HG03520 (cell line): ENCODE results near the gene HNMT.
"Not testable (repeated sequence)": the region's sequence is repeated elsewhere in the genome, so short reads cannot be mapped to it uniquely, and the experiment has no call there.

Experiments
- ATAC-seq: cut with Tn5 transposase; IDR thresholded peaks from one replicate; pipeline ENCODE4 v1.9.1; 2021; ENCODE audit warnings: mild to moderate bottlenecking, moderate library complexity; ENCODE audit not compliant: unreplicated experiment

Gene HNMT

DNA sequence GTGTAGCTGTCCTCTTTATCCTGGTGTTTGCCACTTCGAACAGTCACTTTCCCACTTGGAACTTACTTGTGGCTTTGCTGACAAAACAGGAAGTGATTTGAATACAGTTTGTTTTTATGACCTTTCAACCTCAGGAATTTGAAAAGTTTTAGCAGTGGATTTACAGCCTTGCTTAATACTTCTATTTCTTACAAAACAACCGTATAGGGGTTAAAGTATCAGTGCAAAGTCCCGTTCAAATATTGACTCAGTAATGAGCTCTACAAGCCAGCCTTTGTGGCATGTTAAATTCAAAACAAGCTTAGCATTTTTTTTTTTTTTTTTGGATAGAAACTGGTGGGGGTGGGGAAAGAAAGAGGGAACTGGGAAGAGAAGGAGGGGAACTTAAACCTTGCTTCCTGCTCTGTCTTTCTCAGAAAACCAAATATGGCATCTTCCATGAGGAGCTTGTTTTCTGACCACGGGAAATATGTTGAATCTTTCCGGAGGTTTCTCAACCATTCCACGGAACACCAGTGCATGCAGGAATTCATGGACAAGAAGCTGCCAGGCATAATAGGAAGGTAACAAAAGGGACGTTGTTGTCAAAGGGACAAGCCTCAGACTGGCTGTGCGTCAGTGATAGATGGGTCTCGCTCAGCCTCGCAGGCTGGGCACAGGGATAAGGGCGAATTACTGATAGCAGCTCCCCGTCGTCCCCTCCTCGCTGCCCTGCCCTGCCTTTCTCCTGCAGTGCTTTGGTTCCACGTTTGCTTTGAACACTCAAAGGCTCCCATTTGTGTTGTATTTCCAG lies at the start of gene HNMT:
TSS of gene HNMT (plus strand) at position 408 of the 793 bp plus-strand sequence. CDS start at position 427, 19 bp downstream.
- ATAC-seq: no peak

DNA sequence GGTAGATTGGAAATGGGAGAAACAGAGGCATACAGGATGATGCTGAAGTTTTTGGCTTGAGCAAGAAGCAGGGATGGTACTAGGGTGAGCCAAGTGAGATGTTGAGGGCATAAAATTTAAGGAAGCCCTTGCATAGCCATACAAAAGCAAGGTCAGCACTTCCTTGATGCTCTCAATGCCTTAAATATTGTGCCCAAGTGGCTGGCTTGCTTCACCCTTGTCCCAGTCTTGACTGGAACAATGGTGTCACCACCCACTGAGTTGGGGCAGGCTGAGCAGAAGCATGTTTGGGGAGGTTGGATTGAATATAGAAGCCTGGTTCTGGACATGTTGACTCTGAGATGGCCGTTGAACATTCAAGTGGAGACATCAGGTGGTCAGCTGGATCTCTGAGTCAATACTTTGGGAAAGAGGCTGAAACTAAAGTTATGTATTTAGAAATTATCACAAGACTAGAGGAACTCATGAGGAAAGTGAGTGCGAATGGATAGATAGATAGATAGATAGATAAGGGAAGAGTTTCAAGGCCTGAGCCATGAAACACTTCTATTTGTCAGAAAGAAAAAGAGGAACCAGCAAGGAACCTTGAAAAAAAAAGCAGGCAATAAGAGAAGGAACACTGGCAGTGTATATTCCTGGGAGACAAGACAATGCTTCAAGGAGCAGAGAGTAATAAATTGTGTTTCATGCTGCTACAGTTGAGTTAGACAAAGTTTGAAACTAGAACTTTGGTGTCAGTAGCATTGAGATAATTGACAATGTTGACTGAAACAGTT lies 43.0 kb upstream of the HNMT start:
- ATAC-seq: no peak

DNA sequence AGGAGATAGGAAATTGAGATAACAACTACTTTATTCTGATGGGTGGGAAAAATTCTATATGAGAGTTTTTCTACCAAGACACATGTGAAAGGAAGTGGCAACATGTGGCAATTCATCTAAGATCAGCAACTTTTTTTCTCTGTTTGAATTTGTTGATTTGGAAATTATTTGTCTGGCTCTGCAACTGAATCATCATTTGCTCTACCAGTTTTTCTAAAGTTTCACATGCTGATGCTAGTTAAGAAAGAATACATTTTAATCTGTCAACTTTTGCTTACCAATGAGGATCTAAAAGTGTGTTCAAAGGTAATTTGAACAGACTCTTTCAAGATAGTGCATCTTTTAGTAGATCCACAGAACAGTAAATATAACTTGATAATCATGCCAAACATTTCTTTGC lies 42.1 kb upstream of the HNMT start:
- ATAC-seq: not testable (repeated sequence)

DNA sequence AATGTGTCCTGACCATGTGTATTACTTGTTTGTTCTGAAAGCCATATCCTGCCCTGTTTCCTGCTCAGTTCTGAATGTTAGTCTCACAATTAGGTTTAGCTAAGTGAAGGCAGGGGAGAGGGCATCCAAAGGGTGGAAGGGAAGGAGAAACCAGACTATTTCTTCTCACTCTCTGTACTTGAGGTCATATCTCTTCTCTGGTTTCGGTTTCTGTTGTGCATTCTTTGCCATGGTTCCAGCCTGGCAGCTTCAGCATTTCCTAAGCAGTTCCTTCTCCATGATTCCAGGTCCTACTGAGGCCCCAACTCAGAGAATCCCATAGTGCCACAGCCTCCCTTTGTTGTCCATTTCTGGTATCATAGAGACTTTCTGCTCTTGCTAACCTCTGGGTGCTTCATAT lies 40.3 kb upstream of the HNMT start:
- ATAC-seq: no peak

DNA sequence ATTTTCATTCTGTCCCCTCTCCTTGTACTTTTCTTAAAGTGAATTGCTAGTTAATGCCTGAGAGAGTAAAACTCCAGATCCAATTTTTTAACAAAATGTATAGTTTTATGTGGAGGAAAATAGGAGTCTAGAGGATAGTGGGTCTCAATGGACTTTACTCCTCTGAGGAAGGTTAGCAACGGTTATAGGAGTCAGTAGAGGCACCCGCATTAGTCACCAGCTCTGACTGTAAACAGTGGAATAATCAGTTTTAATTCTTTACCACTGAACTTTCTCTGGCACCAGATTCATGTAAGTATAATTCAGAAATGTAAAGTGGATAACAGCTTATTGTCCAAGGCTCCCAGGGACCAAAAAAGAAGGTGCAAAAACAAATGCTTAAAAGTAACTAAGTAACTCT lies 38.7 kb upstream of the HNMT start:
- ATAC-seq: no peak

DNA sequence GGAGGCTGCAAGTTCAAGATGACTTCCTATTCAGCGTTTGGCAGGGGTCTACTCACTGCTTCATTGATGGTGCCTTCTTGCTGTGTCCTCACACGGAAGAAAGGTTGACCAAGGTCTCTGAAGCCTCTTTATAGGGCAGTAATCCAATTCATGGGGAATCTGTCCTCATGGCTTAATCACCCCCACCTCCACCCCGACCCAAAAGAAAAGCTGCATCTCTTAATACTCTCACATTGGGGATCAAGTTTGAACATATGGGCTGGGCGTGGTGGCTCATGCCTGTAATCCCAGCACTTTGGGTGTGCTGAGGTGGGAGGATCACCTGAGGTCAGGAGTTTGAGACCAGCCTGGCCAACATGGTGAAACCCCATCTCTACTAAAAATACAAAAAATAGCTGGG lies 36.4 kb upstream of the HNMT start:
- no peak for ATAC-seq

DNA sequence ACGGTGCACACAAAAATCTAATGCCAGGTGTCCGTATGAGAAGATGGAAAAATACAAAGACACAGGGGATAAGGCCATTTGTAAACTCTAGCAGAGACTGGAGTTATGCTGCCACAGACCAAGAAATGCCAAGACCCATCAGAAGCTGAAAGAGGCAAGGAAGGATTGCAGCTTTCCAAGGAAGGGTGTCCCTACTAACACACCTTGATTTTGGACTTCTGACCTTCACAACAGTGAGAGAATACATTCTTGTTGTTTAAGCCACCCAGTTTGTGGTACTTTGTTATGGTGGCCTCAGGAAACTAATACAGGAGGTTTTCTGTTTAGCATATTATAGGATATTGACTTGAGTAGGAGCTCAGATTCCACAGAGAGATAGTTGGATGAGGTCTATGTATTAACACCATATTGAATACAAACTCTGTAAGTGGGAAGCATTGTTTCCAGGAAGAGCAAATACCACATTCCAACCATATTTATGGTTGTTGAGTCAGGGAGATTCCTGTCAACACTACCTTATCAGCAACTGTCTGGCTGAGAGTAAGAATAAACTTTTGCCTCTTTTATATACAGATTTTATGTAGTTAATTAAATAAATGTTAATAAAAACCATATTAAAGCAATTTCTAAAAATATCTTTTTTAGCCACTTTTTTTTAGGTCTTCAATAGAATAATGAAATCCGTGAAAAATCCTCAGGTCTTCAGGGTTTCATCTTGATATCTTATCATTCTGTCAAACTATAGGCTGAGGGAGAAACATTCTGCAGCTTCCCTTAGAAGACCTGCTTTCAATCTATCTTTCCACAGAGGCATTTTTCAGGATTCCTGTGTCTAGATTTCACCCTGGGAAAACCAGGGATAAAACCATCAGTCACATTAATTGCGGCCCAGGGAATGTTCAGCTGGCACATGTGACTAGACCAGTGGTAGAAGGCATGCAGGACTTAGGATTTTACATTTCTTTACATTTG lies 35.4 kb upstream of the HNMT start:
- ATAC-seq: no peak

DNA sequence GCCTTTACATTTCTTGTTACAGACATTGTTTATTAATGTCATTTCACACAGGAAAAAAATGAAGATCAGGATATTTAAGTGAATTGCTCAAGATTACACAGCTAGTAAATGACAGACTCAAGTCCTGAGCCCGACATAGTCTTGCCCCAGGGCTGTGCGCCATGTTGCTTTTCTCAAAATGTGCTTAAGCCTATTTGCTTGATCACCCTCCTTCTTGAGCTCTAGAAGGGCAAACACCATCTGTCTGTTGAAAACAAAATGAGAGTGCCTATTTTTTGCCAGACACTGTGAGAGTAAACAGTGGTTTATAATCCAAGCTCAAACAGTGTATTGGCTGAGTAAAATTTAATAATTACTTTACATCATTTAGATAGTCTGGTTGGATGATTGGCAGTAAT lies 34.8 kb upstream of the HNMT start:
- no peak for ATAC-seq

DNA sequence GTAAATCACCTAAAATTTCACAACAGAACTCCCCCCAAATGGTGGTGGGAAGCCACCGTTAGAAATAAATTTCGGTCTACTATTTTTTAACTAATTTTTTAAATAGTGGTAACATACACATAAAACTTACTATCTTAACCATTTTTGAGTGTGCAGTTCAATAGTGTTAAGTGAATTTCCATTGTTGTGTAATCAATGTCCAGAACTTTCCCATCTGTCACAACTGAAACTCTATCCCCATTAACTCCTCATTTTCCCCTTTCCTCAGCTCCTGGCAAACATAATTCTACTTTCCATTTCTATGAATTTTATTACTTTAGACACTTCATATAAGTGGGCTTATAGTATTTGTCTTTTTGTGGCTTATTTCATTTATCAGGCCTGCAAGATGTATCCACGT lies 34.1 kb upstream of the HNMT start:
- ATAC-seq: no peak

DNA sequence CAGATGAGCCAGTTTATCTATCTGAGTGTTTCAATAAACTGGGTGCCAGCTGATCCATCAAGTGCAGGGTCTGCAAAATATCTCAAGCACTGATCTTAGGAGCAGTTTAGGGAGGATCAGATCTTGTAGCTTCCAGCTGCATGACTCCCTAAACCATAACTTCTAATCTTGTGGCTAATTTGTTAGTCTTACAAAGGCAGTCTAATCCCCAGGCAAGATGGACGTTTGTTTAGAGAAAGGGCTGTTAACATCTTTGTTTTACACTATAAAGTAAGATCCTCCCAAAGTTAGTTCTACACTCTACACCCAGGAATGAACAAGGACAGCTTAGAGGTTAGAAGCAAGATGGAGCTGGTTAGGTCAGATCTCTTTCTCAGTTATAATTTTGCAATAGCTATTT lies 28.7 kb upstream of the HNMT start:
- no peak for ATAC-seq

DNA sequence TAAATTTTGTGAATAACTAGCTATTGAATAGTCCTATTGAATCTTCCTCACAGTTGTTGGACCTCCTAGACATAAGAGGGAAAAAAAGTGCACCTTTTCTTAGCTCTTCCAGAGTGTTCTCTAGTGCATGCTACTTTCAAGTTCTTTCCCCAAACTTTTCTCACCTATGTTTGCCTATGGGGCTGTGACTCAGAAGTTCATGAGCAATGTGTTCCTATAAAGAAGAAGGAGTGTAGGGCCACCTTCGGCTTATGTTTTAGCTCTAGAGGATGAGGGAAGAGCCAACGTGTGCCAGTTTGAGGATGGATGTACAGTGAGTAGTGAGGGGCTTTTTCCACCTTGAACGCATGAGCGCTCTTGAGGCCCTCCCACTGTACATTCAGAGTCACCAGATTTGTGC lies 27.0 kb upstream of the HNMT start:
- ATAC-seq: no peak

DNA sequence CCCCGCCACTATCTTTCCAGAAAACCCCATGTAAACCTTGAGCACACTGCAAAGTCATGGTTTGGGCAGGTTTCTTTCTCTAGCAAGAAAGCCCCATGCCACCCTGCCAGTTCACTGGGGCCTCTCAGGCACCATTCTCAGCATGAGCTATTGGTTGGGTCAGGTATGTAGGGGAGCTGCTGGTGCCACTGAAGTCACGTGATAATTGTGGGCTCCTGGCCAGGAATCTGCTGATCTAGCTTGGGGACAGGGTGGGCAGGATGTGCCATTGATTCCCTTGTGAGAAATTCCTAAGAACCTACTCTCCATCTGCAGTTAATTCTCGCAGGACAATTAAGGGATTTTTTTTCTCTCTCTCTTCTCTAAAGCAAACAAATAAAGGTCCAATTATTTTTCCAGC lies 26.5 kb upstream of the HNMT start:
- ATAC-seq: no peak

DNA sequence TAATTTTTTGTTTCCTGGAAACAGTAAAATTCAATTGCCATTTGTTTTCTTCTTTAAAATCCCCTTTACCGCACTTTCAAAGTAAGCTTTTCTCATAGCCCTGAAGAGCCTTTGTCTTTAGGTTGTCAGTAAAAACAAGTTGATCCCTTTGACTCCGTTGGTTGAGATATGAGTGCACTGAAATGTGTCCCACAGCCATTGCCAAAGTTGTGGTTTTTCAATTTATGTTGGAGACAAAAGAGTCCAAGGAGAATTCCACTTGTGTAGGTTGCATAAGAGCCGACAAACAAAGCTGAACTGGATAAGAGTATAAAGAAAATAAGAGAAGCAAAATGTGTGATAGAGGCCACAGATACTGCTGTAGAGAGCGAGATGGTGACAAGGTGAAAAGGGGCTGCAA lies 26.1 kb upstream of the HNMT start:
- ATAC-seq: no peak

DNA sequence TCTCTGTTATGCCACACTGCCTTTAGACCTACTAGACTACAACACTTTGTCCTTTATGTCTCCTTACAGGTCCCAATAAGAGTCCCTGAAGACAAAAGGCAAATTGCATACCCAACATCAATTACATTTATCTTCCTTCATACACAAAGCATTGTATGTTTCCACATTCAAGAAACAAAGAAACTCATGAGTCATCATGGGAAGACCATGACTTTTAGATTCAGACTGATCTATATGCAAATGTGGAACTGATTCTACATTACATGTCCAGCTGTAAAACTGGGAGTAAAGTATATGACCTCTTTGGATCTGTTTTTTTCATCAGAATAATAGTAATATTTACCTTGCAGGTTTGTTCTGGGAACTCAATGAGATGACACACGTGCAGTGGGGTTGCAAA lies 25.2 kb upstream of the HNMT start:
- ATAC-seq: no peak

DNA sequence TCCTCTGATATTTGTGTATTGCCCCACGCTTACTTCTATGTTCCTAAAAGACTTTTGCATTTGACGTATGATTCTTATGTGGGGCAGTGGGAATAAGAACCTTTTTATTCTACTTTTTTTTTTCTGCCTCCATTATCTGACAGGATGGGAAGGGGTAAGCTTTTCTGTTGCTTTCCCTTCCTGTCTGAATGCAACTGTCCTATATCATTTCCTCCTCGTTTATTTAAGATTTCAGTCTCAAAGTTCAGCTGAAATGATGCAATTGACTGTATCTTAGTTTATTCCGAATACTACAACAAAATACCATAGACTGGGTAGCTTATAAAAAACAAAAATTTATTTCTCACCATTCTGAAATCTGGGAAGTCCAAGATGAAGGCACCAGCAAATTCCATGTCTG lies 24.1 kb upstream of the HNMT start:
- ATAC-seq: no peak

DNA sequence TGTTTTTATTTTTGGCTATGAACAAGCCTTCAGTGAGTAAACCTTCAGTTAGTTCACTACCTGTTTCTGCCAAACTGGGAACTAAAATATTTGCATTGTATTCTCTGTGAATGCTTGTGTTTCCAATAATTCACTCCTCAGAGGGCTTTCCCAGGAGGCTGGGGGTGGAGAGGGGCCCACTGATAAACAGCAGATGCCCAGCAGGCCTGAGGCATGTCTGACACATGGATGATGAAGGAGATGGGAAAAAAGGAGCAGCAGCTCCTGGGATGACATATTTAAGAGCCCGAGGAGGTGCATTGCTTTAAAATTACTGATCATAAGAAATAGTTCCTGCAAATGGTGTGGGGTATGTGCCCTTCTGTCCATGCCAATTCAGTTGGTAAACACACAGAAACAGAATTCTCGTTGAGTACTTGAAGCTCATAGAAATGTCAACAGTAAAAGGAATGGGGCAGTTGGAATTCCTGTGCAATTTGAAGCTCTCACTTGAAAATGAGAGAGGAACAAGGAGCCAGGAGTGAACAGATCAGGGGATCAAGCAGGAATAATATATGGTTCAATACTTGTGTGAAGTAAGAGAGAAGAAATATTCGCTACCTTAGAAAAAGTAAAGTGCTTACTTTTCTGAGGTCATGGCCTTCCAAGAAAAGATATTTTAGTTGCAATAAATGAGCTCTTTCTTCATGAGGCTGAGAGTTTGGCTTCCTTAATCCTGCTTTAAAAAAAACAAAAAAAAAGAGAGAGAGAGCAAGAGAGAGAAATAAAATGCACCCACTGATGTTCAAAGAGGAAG lies 22.0 kb upstream of the HNMT start:
- no peak for ATAC-seq

DNA sequence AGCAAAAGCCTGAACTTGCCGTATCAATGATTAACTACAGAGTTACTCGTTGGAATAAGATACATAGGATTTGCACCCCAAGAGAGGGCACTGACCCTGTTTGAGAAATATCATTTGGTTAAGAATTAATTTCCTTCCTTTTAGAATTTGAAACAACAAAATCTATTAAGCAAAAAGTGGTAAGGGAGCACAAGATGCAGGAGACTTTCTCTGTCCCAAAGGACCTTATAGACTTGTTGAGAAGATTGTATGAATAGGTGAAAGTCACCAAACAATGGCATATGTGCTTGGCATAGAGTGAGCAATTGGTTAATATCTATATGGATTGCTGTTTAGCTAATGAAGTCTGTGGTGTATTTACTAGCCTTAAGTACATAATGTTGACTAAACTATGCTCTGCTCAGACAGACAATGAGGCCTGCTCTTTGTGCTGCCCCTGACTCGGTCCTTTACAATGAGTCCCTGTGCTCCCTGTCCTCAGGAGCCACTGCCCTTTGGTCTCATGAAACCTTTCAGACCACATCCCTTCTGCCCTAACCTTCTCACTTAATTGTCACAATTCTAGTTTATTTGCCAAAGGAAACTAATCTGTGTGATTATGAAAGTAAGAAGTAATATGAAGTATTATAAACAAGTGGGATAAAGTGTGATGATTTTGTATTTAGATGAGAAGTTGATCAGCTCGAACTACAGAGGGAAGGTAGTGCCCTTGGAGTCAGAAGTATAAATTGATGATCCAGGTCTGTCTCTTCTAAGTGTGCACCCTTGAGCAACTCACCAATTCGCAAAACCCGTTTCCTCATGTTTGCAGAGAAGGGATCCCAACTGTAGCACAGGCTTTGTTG lies 21.2 kb upstream of the HNMT start:
- ATAC-seq: no peak

DNA sequence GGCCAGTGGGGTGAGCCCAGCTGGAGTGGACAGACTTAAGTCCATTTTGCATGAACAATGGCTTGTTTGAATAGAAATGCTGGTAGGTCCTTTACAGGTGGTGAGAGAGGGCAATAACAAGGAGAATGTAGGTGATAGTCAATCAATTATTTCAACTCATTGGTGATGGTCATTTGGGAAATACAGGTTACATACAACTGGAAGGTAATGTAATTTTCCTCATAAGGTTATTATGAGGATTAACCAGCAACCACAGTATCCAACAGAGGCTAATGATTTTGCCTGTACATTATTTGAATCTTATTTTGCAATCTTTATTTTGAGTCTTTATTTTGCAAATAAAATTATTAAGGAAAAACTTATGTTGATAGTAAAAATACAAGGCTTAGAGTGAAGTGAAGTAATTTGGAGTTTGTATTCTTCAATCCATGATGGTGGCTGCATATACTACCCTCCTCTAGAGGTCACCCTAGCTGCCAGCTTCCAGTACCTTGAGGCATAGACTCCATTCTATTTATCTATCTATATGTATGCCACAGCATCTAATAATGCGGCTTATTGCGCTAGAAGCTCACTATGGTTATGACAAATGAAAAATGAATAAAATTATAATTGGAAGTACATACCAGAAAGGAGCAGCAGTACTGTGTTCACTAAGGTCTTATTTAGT lies 20.5 kb upstream of the HNMT start:
- no peak for ATAC-seq

DNA sequence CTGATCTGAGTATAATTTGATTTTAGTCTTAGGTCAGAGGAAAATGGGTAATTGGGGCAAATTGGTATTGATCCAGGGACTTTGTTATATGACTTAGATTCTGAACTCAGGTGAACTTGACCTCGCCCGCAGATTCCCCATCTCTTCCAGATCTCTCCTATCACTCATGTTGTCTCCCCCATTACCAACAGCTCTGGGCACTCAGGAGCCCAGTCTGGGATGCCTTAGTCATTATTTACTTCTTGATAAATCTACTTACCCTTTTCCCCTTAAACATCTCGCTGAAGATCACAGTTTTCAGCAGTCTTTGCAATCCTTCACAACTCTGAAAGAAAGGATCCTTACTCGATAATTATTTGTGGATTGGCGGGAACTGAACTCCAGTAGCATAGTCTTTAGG lies 19.6 kb upstream of the HNMT start:
- no peak for ATAC-seq
